GM12873 (cell line): ENCODE results near the gene HBG1.

Experiments used
- TF ChIP-seq, protein P1 (sequence below): IDR thresholded peaks from 2 replicates; pipeline ENCODE4 v1.5.1; 2012; ENCODE audit warnings: low read depth, mild to moderate bottlenecking, moderate library complexity, low read length, control low read depth; ENCODE audit not compliant: insufficient read depth; ENCODE audit errors: missing control alignments

HBG1 gene

DNA sequence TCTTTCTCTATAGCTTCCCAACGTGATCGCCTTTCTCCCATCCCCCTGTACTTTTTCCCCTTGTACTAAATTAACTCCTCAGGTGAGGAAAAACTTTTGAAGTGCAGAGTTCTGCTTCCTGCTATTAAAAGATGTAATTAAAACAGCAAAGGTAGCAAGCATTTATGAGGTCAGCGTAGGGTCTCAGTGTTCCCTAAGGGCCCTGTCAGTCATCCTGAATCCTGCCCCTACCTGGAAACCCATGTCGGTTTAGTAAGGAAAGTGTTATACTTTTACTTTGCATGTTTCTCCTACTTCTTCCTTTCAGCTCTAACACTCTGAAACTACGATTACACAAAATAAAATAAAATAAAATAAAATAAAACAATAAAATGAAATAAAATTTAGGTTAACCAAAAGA lies 21.5 kb downstream of the HBG1 start:
- TF ChIP-seq, protein P1, sequence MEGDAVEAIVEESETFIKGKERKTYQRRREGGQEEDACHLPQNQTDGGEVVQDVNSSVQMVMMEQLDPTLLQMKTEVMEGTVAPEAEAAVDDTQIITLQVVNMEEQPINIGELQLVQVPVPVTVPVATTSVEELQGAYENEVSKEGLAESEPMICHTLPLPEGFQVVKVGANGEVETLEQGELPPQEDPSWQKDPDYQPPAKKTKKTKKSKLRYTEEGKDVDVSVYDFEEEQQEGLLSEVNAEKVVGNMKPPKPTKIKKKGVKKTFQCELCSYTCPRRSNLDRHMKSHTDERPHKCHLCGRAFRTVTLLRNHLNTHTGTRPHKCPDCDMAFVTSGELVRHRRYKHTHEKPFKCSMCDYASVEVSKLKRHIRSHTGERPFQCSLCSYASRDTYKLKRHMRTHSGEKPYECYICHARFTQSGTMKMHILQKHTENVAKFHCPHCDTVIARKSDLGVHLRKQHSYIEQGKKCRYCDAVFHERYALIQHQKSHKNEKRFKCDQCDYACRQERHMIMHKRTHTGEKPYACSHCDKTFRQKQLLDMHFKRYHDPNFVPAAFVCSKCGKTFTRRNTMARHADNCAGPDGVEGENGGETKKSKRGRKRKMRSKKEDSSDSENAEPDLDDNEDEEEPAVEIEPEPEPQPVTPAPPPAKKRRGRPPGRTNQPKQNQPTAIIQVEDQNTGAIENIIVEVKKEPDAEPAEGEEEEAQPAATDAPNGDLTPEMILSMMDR: no peak

DNA sequence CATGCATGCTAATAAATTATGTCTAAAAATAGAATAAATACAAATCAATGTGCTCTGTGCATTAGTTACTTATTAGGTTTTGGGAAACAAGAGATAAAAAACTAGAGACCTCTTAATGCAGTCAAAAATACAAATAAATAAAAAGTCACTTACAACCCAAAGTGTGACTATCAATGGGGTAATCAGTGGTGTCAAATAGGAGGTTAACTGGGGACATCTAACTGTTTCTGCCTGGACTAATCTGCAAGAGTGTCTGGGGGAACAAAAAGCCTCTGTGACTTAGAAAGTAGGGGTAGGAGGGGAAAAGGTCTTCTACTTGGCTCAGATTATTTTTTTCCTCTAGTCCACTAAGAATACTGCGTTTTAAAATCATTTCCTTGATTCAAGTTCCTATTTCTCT lies 22.0 kb downstream of the HBG1 start:
- TF ChIP-seq, protein P1: no peak

DNA sequence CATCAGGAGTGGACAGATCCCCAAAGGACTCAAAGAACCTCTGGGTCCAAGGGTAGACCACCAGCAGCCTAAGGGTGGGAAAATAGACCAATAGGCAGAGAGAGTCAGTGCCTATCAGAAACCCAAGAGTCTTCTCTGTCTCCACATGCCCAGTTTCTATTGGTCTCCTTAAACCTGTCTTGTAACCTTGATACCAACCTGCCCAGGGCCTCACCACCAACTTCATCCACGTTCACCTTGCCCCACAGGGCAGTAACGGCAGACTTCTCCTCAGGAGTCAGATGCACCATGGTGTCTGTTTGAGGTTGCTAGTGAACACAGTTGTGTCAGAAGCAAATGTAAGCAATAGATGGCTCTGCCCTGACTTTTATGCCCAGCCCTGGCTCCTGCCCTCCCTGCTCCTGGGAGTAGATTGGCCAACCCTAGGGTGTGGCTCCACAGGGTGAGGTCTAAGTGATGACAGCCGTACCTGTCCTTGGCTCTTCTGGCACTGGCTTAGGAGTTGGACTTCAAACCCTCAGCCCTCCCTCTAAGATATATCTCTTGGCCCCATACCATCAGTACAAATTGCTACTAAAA lies 22.8 kb downstream of the HBG1 start, which contains the start of gene HBB:
Gene HBB (minus strand): TSS at position 340 of the 579 bp plus-strand sequence. CDS start 50 bp downstream, at position 290.
- TF ChIP-seq, protein P1: no peak

DNA sequence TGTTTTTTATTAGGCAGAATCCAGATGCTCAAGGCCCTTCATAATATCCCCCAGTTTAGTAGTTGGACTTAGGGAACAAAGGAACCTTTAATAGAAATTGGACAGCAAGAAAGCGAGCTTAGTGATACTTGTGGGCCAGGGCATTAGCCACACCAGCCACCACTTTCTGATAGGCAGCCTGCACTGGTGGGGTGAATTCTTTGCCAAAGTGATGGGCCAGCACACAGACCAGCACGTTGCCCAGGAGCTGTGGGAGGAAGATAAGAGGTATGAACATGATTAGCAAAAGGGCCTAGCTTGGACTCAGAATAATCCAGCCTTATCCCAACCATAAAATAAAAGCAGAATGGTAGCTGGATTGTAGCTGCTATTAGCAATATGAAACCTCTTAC lies 24.2 kb downstream of the HBG1 start:
- TF ChIP-seq, protein P1: no peak

DNA sequence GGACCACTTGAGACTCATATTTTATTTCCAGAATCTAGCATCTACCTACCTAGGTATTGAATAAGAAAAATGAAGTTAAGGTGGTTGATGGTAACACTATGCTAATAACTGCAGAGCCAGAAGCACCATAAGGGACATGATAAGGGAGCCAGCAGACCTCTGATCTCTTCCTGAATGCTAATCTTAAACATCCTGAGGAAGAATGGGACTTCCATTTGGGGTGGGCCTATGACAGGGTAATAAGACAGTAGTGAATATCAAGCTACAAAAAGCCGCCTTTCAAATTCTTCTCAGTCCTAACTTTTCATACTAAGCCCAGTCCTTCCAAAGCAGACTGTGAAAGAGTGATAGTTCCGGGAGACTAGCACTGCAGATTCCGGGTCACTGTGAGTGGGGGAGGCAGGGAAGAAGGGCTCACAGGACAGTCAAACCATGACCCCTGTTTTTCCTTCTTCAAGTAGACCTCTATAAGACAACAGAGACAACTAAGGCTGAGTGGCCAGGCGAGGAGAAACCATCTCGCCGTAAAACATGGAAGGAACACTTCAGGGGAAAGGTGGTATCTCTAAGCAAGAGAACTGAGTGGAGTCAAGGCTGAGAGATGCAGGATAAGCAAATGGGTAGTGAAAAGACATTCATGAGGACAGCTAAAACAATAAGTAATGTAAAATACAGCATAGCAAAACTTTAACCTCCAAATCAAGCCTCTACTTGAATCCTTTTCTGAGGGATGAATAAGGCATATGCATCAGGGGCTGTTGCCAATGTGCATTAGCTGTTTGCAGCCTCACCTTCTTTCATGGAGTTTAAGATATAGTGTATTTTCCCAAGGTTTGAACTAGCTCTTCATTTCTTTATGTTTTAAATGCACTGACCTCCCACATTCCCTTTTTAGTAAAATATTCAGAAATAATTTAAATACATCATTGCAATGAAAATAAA lies 24.8 kb downstream of the HBG1 start:
- TF ChIP-seq, protein P1: no peak

DNA sequence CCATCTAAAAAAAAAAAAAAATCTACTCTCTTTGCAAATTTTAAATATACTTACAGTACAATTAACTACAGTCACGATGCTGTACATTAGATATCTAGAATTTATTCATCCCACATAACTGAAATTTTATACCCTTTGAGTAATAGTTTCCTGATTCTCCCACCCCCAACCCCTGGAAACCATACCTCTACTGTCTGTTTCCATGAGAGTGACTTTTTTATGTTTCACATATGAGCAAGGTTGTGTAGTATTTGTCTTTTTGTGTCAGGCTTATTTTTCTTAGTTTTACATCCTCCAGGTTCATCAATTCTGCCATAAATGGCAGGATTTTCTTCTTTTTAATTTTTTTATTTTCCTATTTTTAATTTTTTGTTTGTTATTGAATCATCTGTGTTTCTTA lies 26.0 kb downstream of the HBG1 start:
- TF ChIP-seq, protein P1: no peak

DNA sequence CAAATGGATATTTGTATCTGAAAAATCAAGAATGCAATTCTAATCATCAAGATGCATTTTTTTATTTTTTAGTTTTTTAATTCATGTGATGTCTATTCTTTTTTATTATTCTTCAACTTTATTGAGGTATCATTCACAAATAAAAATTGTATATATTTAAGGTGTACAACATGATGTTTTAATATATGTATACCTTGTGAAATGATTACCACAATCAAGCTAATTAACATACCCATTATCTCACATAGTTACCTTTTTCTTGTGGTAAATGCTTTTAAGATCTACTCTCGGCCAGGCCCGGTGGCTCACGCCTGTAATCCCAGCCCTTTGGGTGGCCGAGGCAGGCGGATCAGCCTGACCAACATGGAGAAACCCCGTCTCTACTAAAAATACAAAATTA lies 26.5 kb downstream of the HBG1 start:
- TF ChIP-seq, protein P1: no peak
